Colonic mucosa (tissue), 4 donors: ENCODE results near the gene SIVA1. TPM values are rescaled to one million over a fixed set of nuclear protein-coding genes. Genes with fewer than 3 reads are reported as not detected.

Experiments
- DNase-seq: peaks from one replicate; pipeline ENCODE4 v3.0.0-alpha.2; 2020
- H3K27ac ChIP-seq: fragments of 200-600 bp; one replicate; pipeline ENCODE4 v1.8.0; 2021
- H3K27me3 ChIP-seq: fragments of 200-600 bp; one replicate; pipeline ENCODE4 v1.8.0; 2021
- H3K36me3 ChIP-seq: fragments of 200-600 bp; one replicate; pipeline ENCODE4 v1.8.0; 2021
- H3K4me1 ChIP-seq: fragments of 200-600 bp; one replicate; pipeline ENCODE4 v1.8.0; 2021; ENCODE audit warnings: mild to moderate bottlenecking
- H3K4me3 ChIP-seq: fragments of 200-600 bp; one replicate; pipeline ENCODE4 v1.8.0; 2021
- H3K9ac ChIP-seq, 2 donors: one replicate each; pipeline ENCODE4 v1.7.0; 2013; ENCODE audit warnings: control low read depth in 2 of 2, low read depth in 2 of 2, low read length in 2 of 2
- H3K9me3 ChIP-seq: fragments of 200-600 bp; one replicate; pipeline ENCODE4 v1.8.0; 2021
- intact Hi-C: fragments of 100-400 bp; cut with DNase I; formaldehyde crosslinking; loops from one replicate; pipeline ENCODE4 v1.14.1; 2022
- total RNA-seq, 2 donors: library from RNA; stranded (reverse); fragmentation: NEBNext Ultra II Directional in 1 of 2; extraction: Animal tissue kit (Norgen Biotek cat#: 25700) in 1 of 2; gene quantifications; one replicate each; pipeline ENCODE4 v1.2.1, GENCODE V29; 2021
- TF ChIP-seq, protein P1 (sequence below): fragments of 200-600 bp; IDR thresholded peaks from one replicate; pipeline ENCODE4 v1.8.0; 2022; ENCODE audit warnings: antibody characterized with exemption, mild to moderate bottlenecking
- donor health status: healthy.
- donor health status: DM: no; HTN: no; CAD: no.
- donor health status: DM: no; HTN: no; CAD: no.

Gene SIVA1
- total RNA-seq, 2 donors from 2014 or later, result 58.8 to 153 TPM

DNA sequence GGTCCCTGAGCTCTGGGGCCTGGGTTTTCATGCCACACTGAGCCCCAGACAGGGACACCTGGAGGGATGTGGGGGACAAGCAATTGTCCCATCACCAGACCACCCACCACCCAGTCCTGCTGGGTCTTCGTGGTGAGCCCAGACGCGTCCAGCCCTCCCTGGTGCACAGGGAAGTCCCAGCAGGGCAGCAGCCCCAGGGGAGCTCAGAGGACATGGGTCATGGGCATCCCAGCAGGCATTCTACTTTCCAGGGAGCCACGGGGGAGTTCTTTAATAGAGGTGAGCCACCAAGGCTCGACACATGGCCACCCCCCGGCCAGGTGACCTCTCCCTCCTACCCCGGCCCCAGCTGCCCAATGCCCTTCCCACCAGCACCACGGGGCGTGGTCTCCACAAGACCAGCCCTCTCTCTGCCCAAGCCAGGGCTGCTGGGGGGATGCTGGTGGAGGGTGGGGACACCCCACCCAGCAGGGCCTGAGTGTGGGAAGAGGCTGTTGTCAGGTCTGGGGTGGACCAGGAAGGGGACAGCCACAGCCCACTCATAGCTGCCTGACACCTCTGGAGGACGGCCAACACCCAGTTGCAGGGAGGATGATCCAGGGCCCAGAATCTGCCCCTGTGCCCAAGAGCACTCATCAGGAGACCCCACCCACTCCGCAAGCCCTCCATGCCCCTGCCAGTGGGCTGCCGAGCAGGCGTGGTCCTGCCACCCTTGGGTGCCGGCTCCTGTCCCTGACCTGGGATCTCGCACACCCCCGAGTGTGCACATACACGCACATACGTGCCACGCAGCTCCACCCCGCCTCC lies 28.5 kb downstream of the SIVA1 start:
- intact Hi-C loops, result no loop called here
- no peaks in the 10 kb centered on the region for H3K4me1 ChIP-seq
- no peaks in the 10 kb centered on the region for H3K36me3 ChIP-seq

DNA sequence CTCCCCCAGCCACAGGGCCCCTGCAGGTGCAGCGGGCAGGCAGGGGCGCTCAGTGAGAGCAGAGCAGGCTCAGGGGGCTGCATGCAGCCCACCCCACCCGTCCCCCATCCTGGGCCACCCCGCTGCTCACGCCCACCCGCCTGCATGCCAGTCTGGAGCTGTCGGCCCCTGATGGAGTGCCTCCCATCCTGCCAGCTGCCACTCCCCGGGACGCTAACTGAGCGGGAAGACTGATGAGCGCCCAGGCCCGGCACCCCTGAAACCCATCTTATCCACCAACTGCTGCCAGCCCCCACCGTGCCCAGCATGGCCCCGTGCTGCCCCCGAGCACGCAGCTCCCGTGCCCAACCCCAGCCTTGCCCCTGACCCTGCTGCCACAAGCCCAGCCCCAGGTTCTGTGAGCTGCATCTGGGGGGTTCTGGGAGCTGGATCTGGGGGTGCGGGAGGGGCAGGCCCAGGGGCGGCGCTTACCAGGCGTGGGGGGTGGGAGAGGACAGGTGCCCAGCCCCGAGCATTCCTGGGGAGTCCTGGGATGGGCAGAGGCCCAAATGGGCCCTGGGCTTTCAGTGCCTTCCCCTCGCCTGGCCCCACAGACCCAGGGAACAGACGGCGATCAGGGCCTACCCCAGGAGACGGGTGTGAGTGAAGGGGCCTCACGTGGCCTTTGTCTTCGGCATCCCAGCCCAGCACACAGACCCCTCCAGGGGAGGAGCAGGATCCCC lies 29.3 kb downstream of the SIVA1 start:
- DNase-seq, result no peak
- TF ChIP-seq, protein P1, sequence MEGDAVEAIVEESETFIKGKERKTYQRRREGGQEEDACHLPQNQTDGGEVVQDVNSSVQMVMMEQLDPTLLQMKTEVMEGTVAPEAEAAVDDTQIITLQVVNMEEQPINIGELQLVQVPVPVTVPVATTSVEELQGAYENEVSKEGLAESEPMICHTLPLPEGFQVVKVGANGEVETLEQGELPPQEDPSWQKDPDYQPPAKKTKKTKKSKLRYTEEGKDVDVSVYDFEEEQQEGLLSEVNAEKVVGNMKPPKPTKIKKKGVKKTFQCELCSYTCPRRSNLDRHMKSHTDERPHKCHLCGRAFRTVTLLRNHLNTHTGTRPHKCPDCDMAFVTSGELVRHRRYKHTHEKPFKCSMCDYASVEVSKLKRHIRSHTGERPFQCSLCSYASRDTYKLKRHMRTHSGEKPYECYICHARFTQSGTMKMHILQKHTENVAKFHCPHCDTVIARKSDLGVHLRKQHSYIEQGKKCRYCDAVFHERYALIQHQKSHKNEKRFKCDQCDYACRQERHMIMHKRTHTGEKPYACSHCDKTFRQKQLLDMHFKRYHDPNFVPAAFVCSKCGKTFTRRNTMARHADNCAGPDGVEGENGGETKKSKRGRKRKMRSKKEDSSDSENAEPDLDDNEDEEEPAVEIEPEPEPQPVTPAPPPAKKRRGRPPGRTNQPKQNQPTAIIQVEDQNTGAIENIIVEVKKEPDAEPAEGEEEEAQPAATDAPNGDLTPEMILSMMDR, result no peak
- no peaks in the 10 kb centered on the region for H3K4me1 ChIP-seq
- H3K9ac ChIP-seq, result no peak overlapping the region
- intact Hi-C loops, result no loop called here
- H3K9me3 ChIP-seq, result no peaks in the 10 kb centered on the region
- no peak overlapping the region for H3K27ac ChIP-seq
- no peak overlapping the region for H3K4me3 ChIP-seq
- no peaks in the 10 kb centered on the region for H3K36me3 ChIP-seq
- H3K27me3 ChIP-seq, result no peaks in the 10 kb centered on the region

More for the DNA sequence above, 28.5 kb downstream of the SIVA1 start:
- Histone ChIP-seq H3K27ac (no peak overlapping the region), H3K4me3 (no peak overlapping the region), H3K9ac (no peak overlapping the region), H3K9me3 (no peaks in the 10 kb centered on the region), H3K27me3 (no peaks in the 10 kb centered on the region)
- TF ChIP-seq, protein P1, result no peak
- DNase-seq, result no peak

DNA sequence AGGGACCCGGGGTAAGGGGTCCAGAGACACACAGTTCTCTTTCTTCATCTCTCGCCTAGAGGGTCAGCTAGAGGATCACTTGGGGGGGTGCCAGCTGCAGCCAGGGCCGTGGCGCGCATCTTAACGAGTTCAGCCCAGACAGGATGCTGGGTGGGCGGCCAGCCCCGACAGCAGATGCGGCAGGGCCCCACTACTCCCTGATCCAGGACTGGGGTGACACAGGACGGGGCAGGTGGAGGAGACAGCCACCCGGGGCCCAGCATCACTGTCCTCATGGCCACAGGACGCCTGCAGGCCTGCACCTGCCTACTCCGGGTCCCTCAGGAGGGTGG lies 29.8 kb downstream of the SIVA1 start:
- DNase-seq, result no peak
- TF ChIP-seq, protein P1, result no peak
- no peaks in the 10 kb centered on the region for H3K36me3 ChIP-seq
- no peaks in the 10 kb centered on the region for H3K9me3 ChIP-seq
- H3K27me3 ChIP-seq, result no peaks in the 10 kb centered on the region
- H3K4me1 ChIP-seq, result no peaks in the 10 kb centered on the region
- no peak overlapping the region for H3K27ac ChIP-seq
- no peak overlapping the region for H3K9ac ChIP-seq
- H3K4me3 ChIP-seq, result no peak overlapping the region
- intact Hi-C loops, result no loop called here

DNA sequence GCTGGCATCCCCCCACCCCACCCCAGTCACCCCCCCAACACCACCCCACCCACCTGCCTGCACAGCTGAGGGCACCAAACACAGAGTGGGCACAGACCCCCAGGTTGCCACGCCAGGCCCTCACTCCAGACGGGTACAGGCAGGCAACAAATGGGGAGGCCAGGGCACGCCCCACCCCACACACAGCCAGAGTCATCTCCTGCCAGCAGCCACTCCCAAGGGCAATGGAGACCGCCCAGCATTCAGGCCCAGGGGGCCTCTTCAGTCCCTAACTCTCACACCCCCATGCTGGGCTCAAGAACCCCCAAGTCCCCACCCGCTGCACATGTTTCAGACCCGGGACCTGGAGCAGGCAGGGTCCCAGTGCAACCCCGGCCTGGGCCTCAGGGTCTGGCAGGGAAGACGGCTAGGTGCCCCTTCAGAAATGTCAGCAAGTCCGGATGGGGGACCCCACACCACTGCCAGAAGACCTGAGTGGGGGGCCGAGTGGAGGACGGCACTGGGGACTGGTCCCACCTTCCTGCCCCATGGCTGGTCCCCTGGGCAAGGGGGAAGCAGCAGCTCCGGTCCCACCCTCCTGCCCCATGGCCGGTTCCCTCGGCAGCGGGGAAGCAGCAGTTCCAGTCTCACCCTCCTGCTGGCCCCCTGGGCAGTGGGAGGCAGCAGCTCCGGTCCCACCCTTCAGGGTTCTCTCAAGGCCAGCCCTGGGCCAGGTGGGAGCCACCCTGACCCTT lies 30.7 kb downstream of the SIVA1 start:
- Histone ChIP-seq H3K27ac (no peak overlapping the region), H3K4me1 (no peaks in the 10 kb centered on the region), H3K9me3 (no peaks in the 10 kb centered on the region), H3K9ac (no peak overlapping the region), H3K4me3 (no peak overlapping the region), H3K27me3 (no peaks in the 10 kb centered on the region), H3K36me3 (no peaks in the 10 kb centered on the region)
- DNase-seq, result no peak
- TF ChIP-seq, protein P1, result no peak
- intact Hi-C loops, result no loop called here

DNA sequence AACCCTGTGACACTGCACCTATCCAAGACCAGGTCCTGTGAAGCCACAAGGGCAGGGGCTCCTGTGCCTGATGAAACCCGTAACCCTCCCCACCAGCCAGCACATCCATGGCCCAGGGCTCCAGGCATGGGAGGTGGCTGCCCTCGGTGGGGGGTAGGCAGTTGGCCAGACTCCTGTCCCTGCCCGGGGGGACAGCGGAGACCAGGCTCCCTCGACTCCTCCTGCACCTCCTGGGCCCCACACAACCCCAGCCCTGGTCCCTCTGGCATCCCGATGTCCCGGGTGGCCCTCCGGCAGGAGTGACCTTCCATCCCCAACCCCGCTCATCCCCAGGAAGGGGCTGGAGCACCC lies 31.2 kb downstream of the SIVA1 start:
- no peaks in the 10 kb centered on the region for H3K27me3 ChIP-seq
- H3K4me3 ChIP-seq, result no peak overlapping the region
- no peak overlapping the region for H3K27ac ChIP-seq
- TF ChIP-seq, protein P1, result no peak
- H3K36me3 ChIP-seq, result no peaks in the 10 kb centered on the region
- no peaks in the 10 kb centered on the region for H3K4me1 ChIP-seq
- intact Hi-C loops, result no loop called here
- no peak for DNase-seq
- no peaks in the 10 kb centered on the region for H3K9me3 ChIP-seq
- H3K9ac ChIP-seq, result no peak overlapping the region
